Activated gamma-delta T cell treated with anti-CD3 and anti-CD28 coated beads, Interleukin-2, amount 50 U/mL, for 16 hours (primary cell): ENCODE measurements around the gene CD200R1.

Source experiments
- DNase-seq: peaks from one replicate; pipeline ENCODE4 v3.0.0-alpha.2; 2020; ENCODE audit warnings: low read depth

Gene CD200R1

GRCh38 chr3:112974894-112975293 is at the start of gene CD200R1:
Gene CD200R1 (minus strand): TSS chr3:112975103. CDS start chr3:112974857, 246 bp downstream.
- DNase-seq = no peak

- DNase-seq = no peak
Observed at GRCh38 chr3:113021471-113021870, 46.6 kb upstream of the CD200R1 start.

GRCh38 chr3:113019182-113020137 is 44.6 kb upstream of the CD200R1 start:
- DNase-seq = peak; percentile 78

GRCh38 chr3:113018536-113019181 is 43.8 kb upstream of the CD200R1 start:
- DNase-seq = no peak

- DNase-seq = no peak
Observed at GRCh38 chr3:113013593-113013992, 38.7 kb upstream of the CD200R1 start.

GRCh38 chr3:113008117-113008516 is 33.2 kb upstream of the CD200R1 start:
- no peak for DNase-seq

- DNase-seq = no peak
Observed at GRCh38 chr3:113006359-113007056, 31.6 kb upstream of the CD200R1 start.

GRCh38 chr3:113005611-113006010 is 30.7 kb upstream of the CD200R1 start:
- no peak for DNase-seq

GRCh38 chr3:113002679-113003078 is 27.8 kb upstream of the CD200R1 start:
- DNase-seq = no peak

- DNase-seq = no peak
Observed at GRCh38 chr3:113002037-113002436, 27.1 kb upstream of the CD200R1 start.

GRCh38 chr3:113000691-113001090 is 25.8 kb upstream of the CD200R1 start:
- no peak for DNase-seq

GRCh38 chr3:112995800-112996199 is 20.9 kb upstream of the CD200R1 start:
- DNase-seq = no peak

- DNase-seq = peak; percentile 76
Observed at GRCh38 chr3:112990672-112991602, 16.0 kb upstream of the CD200R1 start, which contains the start of gene GTPBP8. Gene GTPBP8 (plus strand): TSS chr3:112990984. CDS start chr3:112991000, 16 bp downstream.

- no peak for DNase-seq
Observed at GRCh38 chr3:112987710-112988334, 12.9 kb upstream of the CD200R1 start.

- DNase-seq = peak; percentile 37
Observed at GRCh38 chr3:112984485-112984884, 9.6 kb upstream of the CD200R1 start.

- no peak for DNase-seq
Observed at GRCh38 chr3:112982710-112983109, 7.8 kb upstream of the CD200R1 start.

- DNase-seq = no peak
Observed at GRCh38 chr3:112980080-112980479, 5.2 kb upstream of the CD200R1 start.

- DNase-seq = no peak
Observed at GRCh38 chr3:112979244-112979832, 4.4 kb upstream of the CD200R1 start.

GRCh38 chr3:112976953-112977352 is 2.0 kb upstream of the CD200R1 start:
- DNase-seq = no peak

GRCh38 chr3:112976001-112976400 is 1.1 kb upstream of the CD200R1 start:
- no peak for DNase-seq

GRCh38 chr3:112974178-112974517 is 755 bp downstream of the CD200R1 start:
- no peak for DNase-seq
